ENCODE data around the gene FGGY.

DNA sequence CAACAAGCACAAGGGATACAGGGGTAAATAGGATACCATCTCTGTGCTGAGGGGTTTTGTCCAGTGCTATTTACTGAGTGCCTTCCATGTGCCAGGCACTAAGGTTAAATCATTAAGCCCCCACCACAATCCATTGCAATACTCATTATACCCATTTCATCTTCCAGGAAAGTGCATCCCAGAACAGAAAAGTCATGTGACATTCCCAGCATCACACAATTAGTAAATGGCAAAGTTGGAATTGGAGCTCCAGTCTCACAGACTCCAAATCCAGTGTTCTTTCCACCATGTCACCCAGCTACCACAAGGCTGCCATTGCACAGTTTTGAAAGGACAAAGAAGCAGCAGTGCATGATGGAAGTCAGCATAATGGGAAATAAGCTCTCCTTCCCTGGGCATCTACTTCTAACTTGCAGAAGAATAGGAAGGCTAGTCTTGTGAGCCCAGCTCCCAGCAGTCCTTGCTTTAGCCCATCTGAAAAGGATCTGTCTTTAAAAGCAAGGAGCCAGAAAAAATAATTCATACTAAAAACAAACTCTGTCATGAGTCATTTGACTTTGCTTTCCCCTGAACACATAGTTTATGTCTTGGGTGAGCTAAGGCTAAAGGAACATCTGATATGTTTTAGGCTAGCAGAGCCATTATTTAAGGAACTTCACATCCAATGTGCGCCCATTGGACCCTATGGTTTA, 406.5 kb downstream of the FGGY start:
- TF ChIP-seq POLR2AphosphoS5 (IDR thresholded peaks at IDR 0.05) (no peak), POLR2A (IDR thresholded peaks at IDR 0.05) (no peak)
